HAP-1 (cell line): ENCODE results near the gene RSF1.

Experiments used
- DNase-seq, 2 experiments: peaks; one replicate each; pipeline ENCODE4 v3.0.0-alpha.2; 2016 to 2020; ENCODE audit warnings: low spot score in 2 of 2
- H3K27me3 ChIP-seq: fragments of 250-450 bp; sonication (Bioruptor Pico); 2 replicates; pipeline ENCODE4 v1.5.1; 2020; ENCODE audit warnings: low read depth, mild to moderate bottlenecking, moderate library complexity
- H3K36me3 ChIP-seq: fragments of 250-450 bp; sonication (Bioruptor Pico); replicated peaks from 2 replicates; pipeline ENCODE4 v1.5.1; 2020; ENCODE audit warnings: mild to moderate bottlenecking
- H3K4me1 ChIP-seq: fragments of 250-450 bp; sonication (Bioruptor Pico); 2 replicates; pipeline ENCODE4 v1.5.1; 2020; ENCODE audit warnings: mild to moderate bottlenecking
- H3K4me3 ChIP-seq: fragments of 250-450 bp; sonication (Bioruptor Pico); 2 replicates; pipeline ENCODE4 v1.5.1; 2020; ENCODE audit warnings: mild to moderate bottlenecking, moderate library complexity
- H3K9me3 ChIP-seq: fragments of 250-450 bp; sonication (Bioruptor Pico); 2 replicates; pipeline ENCODE4 v1.5.1; 2020; ENCODE audit warnings: mild to moderate bottlenecking, moderate library complexity
- in situ Hi-C: fragments of 300-500 bp; cut with MboI; formaldehyde crosslinking; loops from 3 replicates; pipeline ENCODE4 v1.14.3; 2020; ENCODE audit warnings: low sequenced_read_pairs, inconsistent platforms, mixed read lengths

RSF1 gene

DNA sequence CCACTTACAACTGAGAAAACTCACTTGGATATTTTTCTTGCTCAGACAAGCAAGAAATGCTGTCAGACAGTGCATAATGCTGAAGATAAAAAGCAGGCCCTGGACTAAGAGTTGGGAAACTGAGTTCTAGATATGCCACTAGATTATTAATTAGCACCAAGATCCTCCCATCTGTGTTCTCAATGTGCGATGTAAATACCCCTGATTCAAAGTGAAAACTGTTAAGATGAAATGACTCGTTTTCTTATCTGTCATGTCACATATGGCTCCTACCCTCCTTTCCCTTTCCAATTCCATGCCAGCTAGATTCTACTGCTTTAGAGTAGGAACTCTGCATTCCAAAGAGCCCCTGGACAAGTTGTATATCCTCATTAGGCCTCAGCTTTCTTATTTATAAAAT is 94.0 kb downstream of the RSF1 start:
- DNase-seq = no peak
- Histone ChIP-seq H3K9me3 (peaks cover 7% of the 10 kb centered on the region; the same call in 1 of the 2 replicates), H3K4me3 (no peak overlapping the region), H3K36me3 (peaks cover 11% of the 10 kb centered on the region), H3K27me3 (no peaks in the 10 kb centered on the region), H3K4me1 (peaks cover 9% of the 10 kb centered on the region)
- in situ Hi-C loops = no loop called here

- H3K4me1 ChIP-seq = peaks cover 9% of the 10 kb centered on the region
- DNase-seq = no peak
- peaks cover 11% of the 10 kb centered on the region for H3K36me3 ChIP-seq
- no peaks in the 10 kb centered on the region for H3K27me3 ChIP-seq
- in situ Hi-C loops = no loop called here
- H3K9me3 ChIP-seq = no peaks in the 10 kb centered on the region
- H3K4me3 ChIP-seq = no peak overlapping the region
Measured at GRCh38 chr11:77725433-77725832, 95.1 kb downstream of the RSF1 start.

GRCh38 chr11:77724636-77725035 is 95.9 kb downstream of the RSF1 start:
- Histone ChIP-seq H3K27me3 (no peaks in the 10 kb centered on the region), H3K9me3 (no peaks in the 10 kb centered on the region), H3K4me1 (peaks cover 9% of the 10 kb centered on the region), H3K4me3 (no peak overlapping the region), H3K36me3 (peaks cover 11% of the 10 kb centered on the region)
- no peak for DNase-seq
- in situ Hi-C loops = no loop called here

DNA sequence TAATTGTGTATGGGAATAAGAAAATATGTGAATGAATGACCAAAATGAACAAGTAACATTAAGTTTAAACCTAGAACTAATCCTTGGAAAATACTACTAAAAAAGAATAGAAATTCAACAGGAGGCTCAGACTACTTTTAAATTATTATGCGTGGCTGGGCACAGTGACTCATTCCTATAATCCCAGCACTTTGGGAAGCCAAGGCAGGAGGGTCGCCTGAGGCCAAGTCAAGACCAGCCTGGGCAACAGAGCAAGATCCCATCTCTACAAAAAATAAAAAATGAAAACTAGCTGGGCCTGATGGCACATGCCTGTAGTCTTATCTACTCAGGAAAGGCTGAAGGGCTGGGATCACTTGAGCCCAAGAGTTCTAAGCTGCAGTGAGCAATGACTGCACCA is 97.5 kb downstream of the RSF1 start:
- Histone ChIP-seq H3K36me3 (peaks cover 11% of the 10 kb centered on the region), H3K4me1 (peaks cover 9% of the 10 kb centered on the region), H3K4me3 (no peak overlapping the region), H3K9me3 (no peaks in the 10 kb centered on the region), H3K27me3 (no peaks in the 10 kb centered on the region)
- in situ Hi-C loops = no loop called here
- peak in 1 of 2 experiments; percentile 17 for DNase-seq

GRCh38 chr11:77710358-77710757 is 110.2 kb downstream of the RSF1 start:
- Histone ChIP-seq H3K9me3 (no peaks in the 10 kb centered on the region), H3K27me3 (no peaks in the 10 kb centered on the region), H3K4me3 (no peak overlapping the region), H3K4me1 (peaks cover 2% of the 10 kb centered on the region; the same call in 1 of the 2 replicates), H3K36me3 (no peaks in the 10 kb centered on the region)
- no peak for DNase-seq
- in situ Hi-C loops = no loop called here

GRCh38 chr11:77705876-77706579 is 114.5 kb downstream of the RSF1 start:
- Histone ChIP-seq H3K9me3 (no peaks in the 10 kb centered on the region), H3K36me3 (peaks cover 10% of the 10 kb centered on the region), H3K27me3 (no peaks in the 10 kb centered on the region), H3K4me3 (no peak overlapping the region), H3K4me1 (peaks cover 4% of the 10 kb centered on the region)
- no peak for DNase-seq
- in situ Hi-C loops = no loop called here

- H3K9me3 ChIP-seq = no peaks in the 10 kb centered on the region
- H3K36me3 ChIP-seq = peaks cover 10% of the 10 kb centered on the region
- peaks cover 4% of the 10 kb centered on the region for H3K4me1 ChIP-seq
- H3K4me3 ChIP-seq = no peak overlapping the region
- H3K27me3 ChIP-seq = no peaks in the 10 kb centered on the region
- in situ Hi-C loops = no loop called here
- DNase-seq = no peak
Measured at GRCh38 chr11:77705195-77705875, 115.2 kb downstream of the RSF1 start.

GRCh38 chr11:77704029-77704428 is 116.5 kb downstream of the RSF1 start:
- Histone ChIP-seq H3K9me3 (no peaks in the 10 kb centered on the region), H3K4me3 (no peak overlapping the region), H3K4me1 (peaks cover 4% of the 10 kb centered on the region), H3K36me3 (peaks cover 10% of the 10 kb centered on the region), H3K27me3 (no peaks in the 10 kb centered on the region)
- in situ Hi-C loops = no loop called here
- no peak for DNase-seq

- no peaks in the 10 kb centered on the region for H3K27me3 ChIP-seq
- no peak overlapping the region for H3K4me3 ChIP-seq
- DNase-seq = no peak
- in situ Hi-C loops = no loop called here
- peaks cover 29% of the 10 kb centered on the region for H3K36me3 ChIP-seq
- H3K9me3 ChIP-seq = no peaks in the 10 kb centered on the region
- H3K4me1 ChIP-seq = peaks cover 4% of the 10 kb centered on the region
Measured at GRCh38 chr11:77699425-77699824, 121.1 kb downstream of the RSF1 start.

DNA sequence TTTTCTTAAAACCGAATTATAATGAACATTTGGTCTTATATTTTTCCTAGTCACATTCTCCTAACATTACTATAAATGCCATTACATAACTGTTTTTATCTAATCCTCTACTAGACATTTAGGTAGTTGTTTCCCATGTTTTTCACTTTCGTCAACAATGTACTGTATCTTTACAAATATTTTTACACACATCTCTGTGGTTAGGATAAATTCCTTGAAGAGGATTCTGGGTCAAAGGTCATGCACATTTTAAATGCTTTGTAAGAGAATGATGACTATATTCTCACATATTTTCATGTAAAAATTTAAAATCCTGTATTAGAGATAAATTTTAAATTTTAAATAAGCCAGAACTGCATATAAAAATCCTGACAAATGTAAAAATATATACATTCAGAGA is 121.6 kb downstream of the RSF1 start:
- H3K27me3 ChIP-seq = no peaks in the 10 kb centered on the region
- in situ Hi-C loops = no loop called here
- DNase-seq = no peak
- H3K4me1 ChIP-seq = peaks cover 4% of the 10 kb centered on the region
- H3K4me3 ChIP-seq = no peak overlapping the region
- peaks cover 26% of the 10 kb centered on the region for H3K36me3 ChIP-seq
- no peaks in the 10 kb centered on the region for H3K9me3 ChIP-seq

GRCh38 chr11:77697865-77698264 is 122.7 kb downstream of the RSF1 start:
- no peak for DNase-seq
- Histone ChIP-seq H3K4me1 (no peaks in the 10 kb centered on the region), H3K27me3 (no peaks in the 10 kb centered on the region), H3K36me3 (peaks cover 26% of the 10 kb centered on the region), H3K4me3 (no peak overlapping the region), H3K9me3 (no peaks in the 10 kb centered on the region)
- in situ Hi-C loops = no loop called here

DNA sequence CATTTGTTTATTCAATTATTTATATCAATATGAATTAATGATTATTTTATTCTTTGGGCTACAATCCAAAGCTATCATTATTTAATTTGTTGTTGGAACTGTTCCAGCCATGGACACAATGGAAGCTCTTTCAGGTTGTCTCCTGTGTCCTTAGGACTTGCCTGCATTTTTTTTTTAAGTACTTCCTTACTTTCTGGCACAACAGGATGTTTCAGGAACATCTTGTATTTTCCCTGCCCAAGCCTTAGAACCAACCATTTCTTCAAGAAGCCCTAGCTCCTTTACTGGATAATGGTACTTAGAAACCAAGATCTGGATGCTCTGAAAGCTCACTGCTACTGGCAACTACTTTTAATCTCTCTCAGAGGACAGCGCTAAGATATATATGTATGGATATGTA is 125.1 kb downstream of the RSF1 start:
- in situ Hi-C loops = no loop called here
- no peak for DNase-seq
- no peak overlapping the region for H3K4me3 ChIP-seq
- H3K4me1 ChIP-seq = no peaks in the 10 kb centered on the region
- peaks cover 31% of the 10 kb centered on the region for H3K36me3 ChIP-seq
- H3K27me3 ChIP-seq = no peaks in the 10 kb centered on the region
- no peaks in the 10 kb centered on the region for H3K9me3 ChIP-seq

GRCh38 chr11:77690649-77691048 is 129.9 kb downstream of the RSF1 start:
- H3K9me3 ChIP-seq = no peaks in the 10 kb centered on the region
- H3K4me1 ChIP-seq = no peaks in the 10 kb centered on the region
- H3K36me3 ChIP-seq = peaks cover 30% of the 10 kb centered on the region
- H3K27me3 ChIP-seq = no peaks in the 10 kb centered on the region
- in situ Hi-C loops = no loop called here
- no peak overlapping the region for H3K4me3 ChIP-seq
- no peak for DNase-seq

DNA sequence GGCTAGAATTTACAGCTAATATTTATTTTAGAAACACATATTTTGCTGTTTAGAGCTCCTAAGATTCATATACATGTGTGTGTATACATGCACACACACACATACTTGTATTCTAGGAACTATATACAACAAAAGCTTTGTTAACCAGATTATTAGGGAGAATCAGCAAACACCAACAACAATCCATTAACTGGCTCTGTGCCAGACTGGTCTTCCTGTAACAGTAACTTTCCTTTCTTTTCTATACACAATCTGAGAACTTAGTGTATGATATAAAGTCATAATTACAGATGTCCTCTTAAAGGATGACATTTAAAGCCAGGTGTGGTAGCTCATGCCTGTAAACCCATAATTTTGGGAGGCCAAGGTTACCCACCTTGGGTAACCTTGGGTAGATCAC is 133.4 kb downstream of the RSF1 start:
- in situ Hi-C loops = no loop called here
- no peaks in the 10 kb centered on the region for H3K27me3 ChIP-seq

More for the DNA sequence above, 133.4 kb downstream of the RSF1 start:
- no peaks in the 10 kb centered on the region for H3K9me3 ChIP-seq
- H3K4me1 ChIP-seq = no peaks in the 10 kb centered on the region
- no peak overlapping the region for H3K4me3 ChIP-seq
- no peak for DNase-seq
- H3K36me3 ChIP-seq = peaks cover 43% of the 10 kb centered on the region
